A673 (cell line): ENCODE measurements around the gene MPPED2.

Experiments
- CTCF ChIP-seq: fragments of 300-800, 200-600 bp; sonication (generic); conservative IDR thresholded peaks from 2 replicates; pipeline ENCODE4 v1.5.1; 2017; ENCODE audit warnings: low read depth, mild to moderate bottlenecking, antibody characterized with exemption, low read length, moderate library complexity, mixed read lengths
- EZH2 ChIP-seq: fragments of 200-600 bp; sonication (generic); IDR thresholded peaks from 2 replicates; pipeline ENCODE4 v1.6.1; 2017; ENCODE audit warnings: borderline replicate concordance, low read depth, mild to moderate bottlenecking, mixed read lengths, antibody characterized with exemption, low read length; ENCODE audit not compliant: poor library complexity, severe bottlenecking

- TF ChIP-seq CTCF (no peak), EZH2 (no peak)
Observed at GRCh38 chr11:30426781-30427180, 159.4 kb downstream of the MPPED2 start.
